Measurements from ENCODE around the gene VAV1.

Gene VAV1

GRCh38 chr19:6894313-6894712, 121.8 kb downstream of the VAV1 start:
- Histone ChIP-seq H3K4me1 (ENCODE audit: control insufficient read depth, insufficient read depth, low read length, unreplicated experiment) (no peaks in the 10 kb centered on the region), H3K79me2 (ENCODE audit: control insufficient read depth, insufficient read depth, low read length, unreplicated experiment) (no peaks in the 10 kb centered on the region), H3K4me3 (ENCODE audit: low read depth, low read length) (no peak overlapping the region), H3K27me3 (ENCODE audit: insufficient read depth, low read length) (peaks cover 20% of the 10 kb centered on the region; the same call in 1 of the 2 replicates), H3K27ac (ENCODE audit: low read depth, low read length) (no peak overlapping the region), H3K36me3 (ENCODE audit: insufficient read depth, low read length) (no peaks in the 10 kb centered on the region), H2AFZ (ENCODE audit: low read length, unreplicated experiment) (no peak overlapping the region)

DNA sequence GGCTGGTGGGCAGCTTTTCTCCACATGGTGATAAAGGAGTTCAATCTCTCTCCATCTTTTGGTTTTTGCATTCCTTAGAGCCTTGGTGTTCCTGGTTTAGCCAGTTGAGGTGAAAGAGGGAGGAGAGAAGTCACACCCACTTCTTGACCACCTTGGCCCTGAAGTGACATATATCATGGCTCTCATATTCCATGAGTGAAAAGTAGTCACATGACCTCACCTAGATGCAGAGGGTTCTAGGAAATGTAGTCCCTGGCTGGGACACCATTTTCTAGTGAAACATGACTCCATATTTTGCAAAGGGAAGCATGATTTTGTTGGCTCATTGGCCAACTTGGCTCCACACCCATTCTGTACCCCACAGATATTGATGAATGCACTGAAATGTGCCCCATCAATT, 130.9 kb downstream of the VAV1 start:
- peaks cover 4% of the 10 kb centered on the region; the same call in 1 of the 2 replicates for H3K27me3 ChIP-seq (ENCODE audit: insufficient read depth, low read length)
- no peaks in the 10 kb centered on the region for H3K4me1 ChIP-seq (ENCODE audit: control insufficient read depth, insufficient read depth, low read length, unreplicated experiment)
- H3K36me3 ChIP-seq (ENCODE audit: insufficient read depth, low read length) = no peaks in the 10 kb centered on the region
- no peak overlapping the region for H3K4me3 ChIP-seq (ENCODE audit: low read depth, low read length)
- H3K27ac ChIP-seq (ENCODE audit: low read depth, low read length) = no peak overlapping the region
- no peaks in the 10 kb centered on the region for H3K79me2 ChIP-seq (ENCODE audit: control insufficient read depth, insufficient read depth, low read length, unreplicated experiment)
- H2AFZ ChIP-seq (ENCODE audit: low read length, unreplicated experiment) = no peak overlapping the region

DNA sequence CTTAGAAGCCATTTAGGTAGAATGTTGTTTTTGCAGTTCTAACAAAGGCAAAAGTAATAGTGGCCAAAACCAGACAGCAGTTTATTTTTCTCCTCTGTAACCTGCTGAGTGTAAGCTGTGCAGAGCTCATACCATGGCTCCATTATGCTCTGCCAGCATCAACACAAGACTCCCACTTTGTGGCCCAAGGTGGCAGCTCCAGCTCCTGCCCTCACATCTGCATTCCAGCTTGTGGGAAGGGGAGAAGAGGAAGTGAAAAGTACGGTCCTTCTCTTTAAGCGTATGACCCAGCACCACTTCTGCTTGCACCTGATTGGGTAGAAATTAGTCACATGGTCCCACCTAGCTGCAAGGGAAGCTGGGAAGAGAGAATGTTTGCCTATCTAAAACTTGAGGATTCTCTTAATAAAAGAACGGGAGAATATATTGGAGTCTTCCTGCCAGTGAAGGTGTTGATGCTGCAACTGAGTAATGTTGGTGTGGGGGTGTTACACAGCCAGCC, 134.1 kb downstream of the VAV1 start:
- H3K27me3 ChIP-seq (ENCODE audit: insufficient read depth, low read length) = no peaks in the 10 kb centered on the region
- no peaks in the 10 kb centered on the region for H3K79me2 ChIP-seq (ENCODE audit: control insufficient read depth, insufficient read depth, low read length, unreplicated experiment)
- no peak overlapping the region for H2AFZ ChIP-seq (ENCODE audit: low read length, unreplicated experiment)
- H3K4me1 ChIP-seq (ENCODE audit: control insufficient read depth, insufficient read depth, low read length, unreplicated experiment) = no peaks in the 10 kb centered on the region
- H3K27ac ChIP-seq (ENCODE audit: low read depth, low read length) = no peak overlapping the region
- no peak overlapping the region for H3K4me3 ChIP-seq (ENCODE audit: low read depth, low read length)
- H3K36me3 ChIP-seq (ENCODE audit: insufficient read depth, low read length) = no peaks in the 10 kb centered on the region

Data from ACC112 (cell line).